ENCODE measurements around the gene ACVR2B. TPM values are rescaled to one million over a fixed set of nuclear protein-coding genes. Genes with fewer than 3 reads are reported as not detected.

Gene ACVR2B
- total and polyA plus RNA-seq, 2 of the 13 experiments (the other 11 are each of a cell fraction or from before 2014, with no cell fraction given), result 10.0 to 12.7 TPM

DNA sequence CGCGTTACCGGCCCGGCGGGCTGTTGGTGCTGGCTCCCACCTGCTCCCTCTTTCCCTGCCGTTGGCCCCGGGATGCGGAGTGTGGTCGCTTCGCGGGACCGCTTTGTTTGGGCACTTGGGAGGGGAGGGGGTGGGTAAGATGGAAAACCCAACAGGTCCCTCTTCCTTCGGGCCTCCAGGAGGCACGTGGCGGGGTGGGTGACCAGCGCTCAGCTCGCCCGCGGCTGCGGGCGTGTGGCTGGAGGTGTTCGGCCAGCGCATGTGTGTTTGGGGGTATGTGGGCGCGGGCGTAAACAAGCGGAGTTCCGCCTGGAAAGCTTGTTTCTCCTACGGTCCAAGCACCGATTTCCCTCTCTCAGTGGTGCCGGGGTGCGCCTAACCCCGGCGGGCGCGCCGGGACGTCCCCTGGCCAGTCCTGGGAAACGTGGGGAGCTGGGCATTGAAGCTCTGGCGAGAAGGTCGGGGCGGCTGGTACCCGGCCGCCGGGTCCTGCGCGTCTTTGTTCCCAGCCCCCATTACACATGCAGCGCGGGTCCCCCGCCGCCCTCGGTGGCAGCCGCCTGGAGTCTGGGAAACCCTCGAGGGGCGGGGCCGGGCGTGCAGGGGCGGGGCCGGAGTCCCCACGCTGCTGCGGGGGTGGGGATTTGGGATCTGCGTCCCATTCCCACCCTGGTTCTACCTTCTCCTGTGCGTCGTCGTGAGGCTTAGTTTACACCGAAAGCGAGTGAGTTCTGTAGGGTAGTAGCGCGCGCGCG lies 1.4 kb downstream of the ACVR2B start (continued):
- TF ChIP-seq, protein P1, sequence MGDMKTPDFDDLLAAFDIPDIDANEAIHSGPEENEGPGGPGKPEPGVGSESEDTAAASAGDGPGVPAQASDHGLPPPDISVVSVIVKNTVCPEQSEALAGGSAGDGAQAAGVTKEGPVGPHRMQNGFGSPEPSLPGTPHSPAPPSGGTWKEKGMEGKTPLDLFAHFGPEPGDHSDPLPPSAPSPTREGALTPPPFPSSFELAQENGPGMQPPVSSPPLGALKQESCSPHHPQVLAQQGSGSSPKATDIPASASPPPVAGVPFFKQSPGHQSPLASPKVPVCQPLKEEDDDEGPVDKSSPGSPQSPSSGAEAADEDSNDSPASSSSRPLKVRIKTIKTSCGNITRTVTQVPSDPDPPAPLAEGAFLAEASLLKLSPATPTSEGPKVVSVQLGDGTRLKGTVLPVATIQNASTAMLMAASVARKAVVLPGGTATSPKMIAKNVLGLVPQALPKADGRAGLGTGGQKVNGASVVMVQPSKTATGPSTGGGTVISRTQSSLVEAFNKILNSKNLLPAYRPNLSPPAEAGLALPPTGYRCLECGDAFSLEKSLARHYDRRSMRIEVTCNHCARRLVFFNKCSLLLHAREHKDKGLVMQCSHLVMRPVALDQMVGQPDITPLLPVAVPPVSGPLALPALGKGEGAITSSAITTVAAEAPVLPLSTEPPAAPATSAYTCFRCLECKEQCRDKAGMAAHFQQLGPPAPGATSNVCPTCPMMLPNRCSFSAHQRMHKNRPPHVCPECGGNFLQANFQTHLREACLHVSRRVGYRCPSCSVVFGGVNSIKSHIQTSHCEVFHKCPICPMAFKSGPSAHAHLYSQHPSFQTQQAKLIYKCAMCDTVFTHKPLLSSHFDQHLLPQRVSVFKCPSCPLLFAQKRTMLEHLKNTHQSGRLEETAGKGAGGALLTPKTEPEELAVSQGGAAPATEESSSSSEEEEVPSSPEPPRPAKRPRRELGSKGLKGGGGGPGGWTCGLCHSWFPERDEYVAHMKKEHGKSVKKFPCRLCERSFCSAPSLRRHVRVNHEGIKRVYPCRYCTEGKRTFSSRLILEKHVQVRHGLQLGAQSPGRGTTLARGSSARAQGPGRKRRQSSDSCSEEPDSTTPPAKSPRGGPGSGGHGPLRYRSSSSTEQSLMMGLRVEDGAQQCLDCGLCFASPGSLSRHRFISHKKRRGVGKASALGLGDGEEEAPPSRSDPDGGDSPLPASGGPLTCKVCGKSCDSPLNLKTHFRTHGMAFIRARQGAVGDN (CRISPR knock-in tag; IDR thresholded peaks at IDR 0.05), result peak; percentile 83
- TF ChIP-seq ZNF33A (CRISPR knock-in tag; IDR thresholded peaks at IDR 0.05; ENCODE audit: borderline replicate concordance) (no peak), NR2F6 (IDR thresholded peaks at IDR 0.05) (no peak), NR2F6 (CRISPR knock-in tag; IDR thresholded peaks at IDR 0.05) (0 out of 2 replicates have a peak, but pooled peaks have one; percentile 2), FOXA1 (IDR thresholded peaks at IDR 0.05) (no peak), FOXA1 (CRISPR knock-in tag; IDR thresholded peaks at IDR 0.05) (0 out of 2 replicates have a peak, but pooled peaks have one; percentile 9)

DNA sequence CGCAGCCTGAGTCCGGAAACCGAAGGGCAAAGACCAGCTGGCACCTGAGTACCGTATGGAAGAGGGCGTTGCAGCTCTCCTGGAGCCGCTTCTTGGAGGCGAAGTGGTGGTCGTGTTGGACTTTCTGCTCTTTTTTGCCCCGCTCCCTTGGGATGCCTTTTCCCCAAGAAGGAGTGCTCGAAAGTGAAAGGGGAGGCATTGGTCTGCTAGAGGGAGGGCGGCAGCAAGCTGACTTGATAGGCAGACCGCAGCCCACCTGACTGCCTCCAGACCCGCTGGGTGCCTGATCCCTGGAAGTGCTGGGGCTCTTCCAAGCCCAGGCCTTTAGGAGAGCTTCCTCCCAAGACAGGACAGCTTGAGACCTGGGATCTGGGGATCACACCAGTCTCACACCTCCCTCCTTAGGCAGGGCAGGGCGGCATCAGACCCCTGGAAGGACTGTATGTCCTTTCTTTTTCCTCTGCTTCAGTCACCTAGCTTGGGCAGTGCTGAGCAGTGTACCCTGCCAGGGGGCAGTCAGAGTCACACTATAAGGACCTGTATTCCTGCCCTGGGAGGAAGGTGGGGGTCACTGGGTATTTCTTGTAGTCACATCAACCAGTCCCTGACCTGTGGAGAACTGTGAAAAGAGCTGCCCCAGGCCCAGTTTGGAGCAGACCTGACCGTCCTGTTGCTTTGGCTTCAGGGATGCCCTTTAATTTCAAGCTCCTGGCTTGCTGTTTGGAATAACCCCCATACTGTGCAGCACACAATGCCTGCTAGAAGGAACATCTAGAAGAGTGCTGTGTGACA lies 2.1 kb downstream of the ACVR2B start:
- H3K9me3 ChIP-seq (ENCODE audit: low read length), result no peaks in the 10 kb centered on the region
- peak overlapping the region; percentile 97 for H3K4me2 ChIP-seq (ENCODE audit: low read depth, low read length)
- POLR2A ChIA-PET, result interaction anchor here (0.8 to 2.0 kb wide), 4 partner anchors 16 to 322 kb away, joined by 3 to 10 read pairs (median 6); partner anchors contain the start of gene XYLB
- no peaks in the 10 kb centered on the region for H3K27me3 ChIP-seq (ENCODE audit: control insufficient read depth in 1 of 2, insufficient read depth in 2 of 2, low read length in 2 of 2)
- peak overlapping the region; percentile 94 for H3K9ac ChIP-seq (ENCODE audit: insufficient read depth, low read depth, low read length)
- H3K4me3 ChIP-seq (replicated peaks in 1 of 3; ENCODE audit: insufficient read depth in 1 of 3, low read depth in 2 of 3, low read length in 3 of 3), result peak overlapping the region; percentile 55 to 79 (median 64)
- ATAC-seq (peak; percentile 51), FAIRE-seq (no peak), DNase-seq (ENCODE audit: low spot score) (no peak)
- peak overlapping the region; percentile 86 for H3K27ac ChIP-seq (ENCODE audit: extremely low read length, insufficient read depth, low read length)
- H2AFZ ChIP-seq (ENCODE audit: low read length), result no peak overlapping the region
- H4K20me1 ChIP-seq (ENCODE audit: insufficient read depth, low read length), result peaks cover 43% of the 10 kb centered on the region
- peaks cover 0 to 5% of the 10 kb centered on the region in 2 experiments; a peak in 1 of 5 replicates for H3K36me3 ChIP-seq (replicated peaks in 1 of 2; ENCODE audit: control insufficient read depth in 1 of 2, insufficient read depth in 2 of 2, low read length in 2 of 2)
- intact Hi-C loops (cut with micrococcal nuclease; ENCODE audit: unreplicated experiment) (no loop called here), in situ Hi-C loops (cut with HindIII; ENCODE audit: extremely low pct_ligation_motif_present, low pct_unique_long_range_greater_than_20kb) (loop anchor here (25.0 kb wide), 1 partner anchor 319 kb away; the partner anchor contains the start of genes ACAA1 and MYD88)
- WGBS (ENCODE audit: low lambda C conversion rate), result 13% methylated on average over 9 of the region's 15 CpGs
- no TSS peak for BruUV-seq (replicated peaks)
- H3K4me1 ChIP-seq (ENCODE audit: insufficient read depth, low read length), result peaks cover 37% of the 10 kb centered on the region
- H3K79me2 ChIP-seq (ENCODE audit: insufficient read depth, low read length), result peaks cover 62% of the 10 kb centered on the region
- CTCF ChIA-PET (ENCODE audit: low intra/inter-chr PET ratio, low total read pairs), result interaction anchor here (1.0 kb wide), 1 partner anchor 24 kb away, joined by 3 read pairs; no protein-coding TSS in a partner anchor
- TF ChIP-seq ZNF891 (CRISPR knock-in tag; IDR thresholded peaks at IDR 0.05) (0 out of 2 replicates have a peak, but pooled peaks have one; percentile 20), IKZF4 (CRISPR knock-in tag; IDR thresholded peaks at IDR 0.05; ENCODE audit: borderline replicate concordance, low read depth, not compliant biosample characterization) (no peak), CEBPB (IDR thresholded peaks at IDR 0.05; ENCODE audit: borderline replicate concordance, low read depth, low read length) (no peak), ZNF564 (CRISPR knock-in tag; IDR thresholded peaks at IDR 0.05) (no peak), ETV5 (CRISPR knock-in tag; IDR thresholded peaks at IDR 0.05; ENCODE audit: borderline replicate concordance) (peak; percentile 59; the same call in 1 of the 2 replicates), ARID2 (CRISPR knock-in tag; IDR thresholded peaks at IDR 0.05; ENCODE audit: borderline replicate concordance) (no peak), ZNF264 (CRISPR knock-in tag; IDR thresholded peaks at IDR 0.05) (peak; percentile 81; the same call in 1 of the 2 replicates)
- TF ChIP-seq, protein P2, sequence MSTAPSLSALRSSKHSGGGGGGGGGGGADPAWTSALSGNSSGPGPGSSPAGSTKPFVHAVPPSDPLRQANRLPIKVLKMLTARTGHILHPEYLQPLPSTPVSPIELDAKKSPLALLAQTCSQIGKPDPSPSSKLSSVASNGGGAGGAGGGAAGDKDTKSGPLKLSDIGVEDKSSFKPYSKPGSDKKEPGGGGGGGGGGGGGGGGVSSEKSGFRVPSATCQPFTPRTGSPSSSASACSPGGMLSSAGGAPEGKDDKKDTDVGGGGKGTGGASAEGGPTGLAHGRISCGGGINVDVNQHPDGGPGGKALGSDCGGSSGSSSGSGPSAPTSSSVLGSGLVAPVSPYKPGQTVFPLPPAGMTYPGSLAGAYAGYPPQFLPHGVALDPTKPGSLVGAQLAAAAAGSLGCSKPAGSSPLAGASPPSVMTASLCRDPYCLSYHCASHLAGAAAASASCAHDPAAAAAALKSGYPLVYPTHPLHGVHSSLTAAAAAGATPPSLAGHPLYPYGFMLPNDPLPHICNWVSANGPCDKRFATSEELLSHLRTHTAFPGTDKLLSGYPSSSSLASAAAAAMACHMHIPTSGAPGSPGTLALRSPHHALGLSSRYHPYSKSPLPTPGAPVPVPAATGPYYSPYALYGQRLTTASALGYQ (CRISPR knock-in tag; IDR thresholded peaks at IDR 0.05), result 0 out of 2 replicates have a peak, but pooled peaks have one; percentile 32

All from HepG2 (cell line).